WTC11 (cell line): Measurements from ENCODE around the gene AVEN. TPM values are rescaled to one million over a fixed set of nuclear protein-coding genes. Genes with fewer than 3 reads are reported as not detected.
A peak's percentile ranks its signal among the peaks of the same experiment; 100 is the strongest.

Source experiments
- ATAC-seq: fragments of 200-7000 bp; cut with Tn5 transposase; 2 replicates; pipeline ENCODE4 v1.10.0; 2021; ENCODE audit warnings: mild to moderate bottlenecking, moderate library complexity
- CTCF ChIA-PET: fragments of 300-600 bp; sonication (Branson Sonifier 250); formaldehyde crosslinking; loops from one replicate; lab custom pipeline; 2021; ENCODE audit warnings: antibody characterized with exemption; lab: Charles Lee
- POLR2A ChIA-PET: fragments of 350-600 bp; sonication (Branson Sonifier 250); formaldehyde crosslinking; loops from one replicate; lab custom pipeline; 2021; ENCODE audit warnings: antibody characterized with exemption; lab: Charles Lee
- DNase-seq: peaks from one replicate; pipeline ENCODE4 v3.0.0; 2021; ENCODE audit warnings: low spot score
- H3K27ac Mint-ChIP-seq: 2 replicates; pipeline ENCODE4 v1.8.0; 2021; ENCODE audit warnings: mixed read lengths
- H3K27me3 Mint-ChIP-seq: 2 replicates; pipeline ENCODE4 v1.8.0; 2021; ENCODE audit warnings: low read depth, mild to moderate bottlenecking, moderate library complexity, mixed read lengths
- H3K36me3 Mint-ChIP-seq: 2 replicates; pipeline ENCODE4 v1.8.0; 2021; ENCODE audit warnings: mixed read lengths
- H3K4me1 Mint-ChIP-seq: 2 replicates; pipeline ENCODE4 v1.8.0; 2022; ENCODE audit warnings: mixed read lengths
- H3K4me3 Mint-ChIP-seq: 2 replicates; pipeline ENCODE4 v1.8.0; 2021; ENCODE audit warnings: mild to moderate bottlenecking, moderate library complexity, mixed read lengths
- H3K9me3 Mint-ChIP-seq: 2 replicates; pipeline ENCODE4 v1.8.0; 2021; ENCODE audit warnings: mixed read lengths
- ELF4 ChIP-seq: sonication (generic); formaldehyde crosslinking; IDR thresholded peaks from 2 replicates; pipeline ENCODE4 v1.8.1; 2022; ENCODE audit warnings: low read depth, mild to moderate bottlenecking, moderate library complexity, missing genetic modification reagents
- ESRRA ChIP-seq: sonication (generic); formaldehyde crosslinking; IDR thresholded peaks from 2 replicates; pipeline ENCODE4 v1.8.1; 2022; ENCODE audit warnings: mild to moderate bottlenecking, missing genetic modification reagents, borderline replicate concordance
- FOXK1 ChIP-seq: sonication (generic); formaldehyde crosslinking; IDR thresholded peaks from 2 replicates; pipeline ENCODE4 v1.8.0; 2022; ENCODE audit warnings: mild to moderate bottlenecking, moderate library complexity, missing genetic modification reagents
- GRHL2 ChIP-seq: fragments of 250-450 bp; sonication (Bioruptor Pico); IDR thresholded peaks from 2 replicates; pipeline ENCODE4 v1.8.0; 2022; ENCODE audit warnings: mild to moderate bottlenecking, moderate library complexity; ENCODE audit not compliant: insufficient replicate concordance, severe bottlenecking
- GTF2I ChIP-seq: fragments of 250-450 bp; sonication (Bioruptor Pico); conservative IDR thresholded peaks from 2 replicates; pipeline ENCODE4 v1.4.0; 2021; ENCODE audit warnings: mild to moderate bottlenecking
- MYBL2 ChIP-seq: sonication (generic); formaldehyde crosslinking; IDR thresholded peaks from 2 replicates; pipeline ENCODE4 v1.8.1; 2023; ENCODE audit warnings: mild to moderate bottlenecking, moderate library complexity, missing genetic modification reagents
- NFE2L1 ChIP-seq: sonication (generic); formaldehyde crosslinking; IDR thresholded peaks from 2 replicates; pipeline ENCODE4 v1.8.1; 2023; ENCODE audit warnings: missing genetic modification reagents
- NR2C2 ChIP-seq: sonication (generic); formaldehyde crosslinking; IDR thresholded peaks from 2 replicates; pipeline ENCODE4 v1.8.0; 2022; ENCODE audit warnings: mild to moderate bottlenecking, missing genetic modification reagents
- NR3C1 ChIP-seq: sonication (generic); formaldehyde crosslinking; conservative IDR thresholded peaks from 2 replicates; pipeline ENCODE4 v1.8.1; 2023; ENCODE audit warnings: low read depth, mild to moderate bottlenecking, missing genetic modification reagents
- OVOL2 ChIP-seq: fragments of 250-450 bp; sonication (Bioruptor Pico); IDR thresholded peaks from 2 replicates; pipeline ENCODE4 v1.9.0; 2021; ENCODE audit warnings: mild to moderate bottlenecking, borderline replicate concordance
- TEAD1 ChIP-seq: sonication (generic); formaldehyde crosslinking; IDR thresholded peaks from 2 replicates; pipeline ENCODE4 v1.8.0; 2022; ENCODE audit warnings: mild to moderate bottlenecking, missing genetic modification reagents
- ZBTB21 ChIP-seq: sonication (generic); formaldehyde crosslinking; IDR thresholded peaks from 2 replicates; pipeline ENCODE4 v1.8.1; 2023; ENCODE audit warnings: mild to moderate bottlenecking, missing genetic modification reagents, borderline replicate concordance
- ZNF219 ChIP-seq: sonication (generic); formaldehyde crosslinking; IDR thresholded peaks from 2 replicates; pipeline ENCODE4 v1.8.0; 2023; ENCODE audit warnings: missing genetic modification reagents, mild to moderate bottlenecking, borderline replicate concordance
- ZNF263 ChIP-seq: sonication (generic); formaldehyde crosslinking; IDR thresholded peaks from 2 replicates; pipeline ENCODE4 v1.8.1; 2022; ENCODE audit warnings: low read depth, mild to moderate bottlenecking, moderate library complexity, missing genetic modification reagents
- ZNF416 ChIP-seq: fragments of 250-450 bp; sonication (Bioruptor Pico); IDR thresholded peaks from 2 replicates; pipeline ENCODE4 v1.9.0; 2021; ENCODE audit warnings: mild to moderate bottlenecking, inconsistent platforms
- total RNA-seq: library from RNA; stranded (reverse); gene quantifications from 3 replicates; pipeline ENCODE4 v1.2.3, GENCODE V29; 2021
- TF ChIP-seq, protein P1 (sequence below): fragments of 250-450 bp; sonication (Bioruptor Pico); IDR thresholded peaks from 2 replicates; pipeline ENCODE4 v1.9.0; 2021; ENCODE audit warnings: mild to moderate bottlenecking
- TF ChIP-seq, protein P2 (sequence below): sonication (generic); formaldehyde crosslinking; conservative IDR thresholded peaks from 2 replicates; pipeline ENCODE4 v1.8.1; 2022; ENCODE audit warnings: mild to moderate bottlenecking, missing genetic modification reagents
- TF ChIP-seq, protein P3 (sequence below): sonication (generic); formaldehyde crosslinking; IDR thresholded peaks from 2 replicates; pipeline ENCODE4 v1.8.1; 2023; ENCODE audit warnings: mild to moderate bottlenecking, missing genetic modification reagents
- TF ChIP-seq, protein P4 (sequence below): sonication (generic); formaldehyde crosslinking; IDR thresholded peaks from 2 replicates; pipeline ENCODE4 v1.8.1; 2023; ENCODE audit warnings: mild to moderate bottlenecking, missing genetic modification reagents, borderline replicate concordance
- TF ChIP-seq, protein P5 (sequence below): sonication (generic); formaldehyde crosslinking; IDR thresholded peaks from 2 replicates; pipeline ENCODE4 v1.8.0; 2022; ENCODE audit warnings: mild to moderate bottlenecking, missing genetic modification reagents

The AVEN gene
- total RNA-seq, 1 experiment from 2014 or later, result 12.4 TPM

DNA sequence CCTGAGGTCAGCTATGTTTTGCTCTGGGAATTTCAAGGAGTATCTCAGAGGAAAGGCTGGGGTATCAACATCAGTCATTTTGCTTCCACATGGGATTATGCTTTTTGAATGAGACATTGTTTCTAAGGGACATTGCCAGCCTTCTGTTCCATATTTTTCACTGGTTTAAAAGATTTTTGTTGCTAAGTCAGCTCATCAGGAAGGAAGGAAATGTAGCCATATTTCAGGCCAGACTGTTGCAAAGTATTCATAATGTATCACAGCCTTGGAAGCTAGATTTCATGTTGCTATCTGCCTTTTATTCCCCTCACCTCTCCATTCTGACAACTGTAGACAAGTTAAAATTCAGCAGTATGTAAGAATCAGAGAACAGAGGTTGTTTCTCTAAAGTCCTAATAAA, 131.7 kb downstream of the AVEN start:
- TF ChIP-seq TEAD1 (CRISPR knock-in tag) (no peak), GRHL2 (CRISPR knock-in tag) (no peak), MYBL2 (CRISPR knock-in tag) (no peak), ELF4 (no peak), ZNF263 (CRISPR knock-in tag) (no peak), NR2C2 (CRISPR knock-in tag) (no peak), NFE2L1 (CRISPR knock-in tag) (no peak), ZBTB21 (CRISPR knock-in tag) (no peak), FOXK1 (CRISPR knock-in tag) (no peak), ZNF416 (CRISPR knock-in tag) (no peak)
- TF ChIP-seq, protein P1, sequence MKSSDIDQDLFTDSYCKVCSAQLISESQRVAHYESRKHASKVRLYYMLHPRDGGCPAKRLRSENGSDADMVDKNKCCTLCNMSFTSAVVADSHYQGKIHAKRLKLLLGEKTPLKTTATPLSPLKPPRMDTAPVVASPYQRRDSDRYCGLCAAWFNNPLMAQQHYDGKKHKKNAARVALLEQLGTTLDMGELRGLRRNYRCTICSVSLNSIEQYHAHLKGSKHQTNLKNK, result no peak
- TF ChIP-seq, protein P2, sequence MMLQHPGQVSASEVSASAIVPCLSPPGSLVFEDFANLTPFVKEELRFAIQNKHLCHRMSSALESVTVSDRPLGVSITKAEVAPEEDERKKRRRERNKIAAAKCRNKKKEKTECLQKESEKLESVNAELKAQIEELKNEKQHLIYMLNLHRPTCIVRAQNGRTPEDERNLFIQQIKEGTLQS (CRISPR knock-in tag), result no peak
- TF ChIP-seq, protein P3, sequence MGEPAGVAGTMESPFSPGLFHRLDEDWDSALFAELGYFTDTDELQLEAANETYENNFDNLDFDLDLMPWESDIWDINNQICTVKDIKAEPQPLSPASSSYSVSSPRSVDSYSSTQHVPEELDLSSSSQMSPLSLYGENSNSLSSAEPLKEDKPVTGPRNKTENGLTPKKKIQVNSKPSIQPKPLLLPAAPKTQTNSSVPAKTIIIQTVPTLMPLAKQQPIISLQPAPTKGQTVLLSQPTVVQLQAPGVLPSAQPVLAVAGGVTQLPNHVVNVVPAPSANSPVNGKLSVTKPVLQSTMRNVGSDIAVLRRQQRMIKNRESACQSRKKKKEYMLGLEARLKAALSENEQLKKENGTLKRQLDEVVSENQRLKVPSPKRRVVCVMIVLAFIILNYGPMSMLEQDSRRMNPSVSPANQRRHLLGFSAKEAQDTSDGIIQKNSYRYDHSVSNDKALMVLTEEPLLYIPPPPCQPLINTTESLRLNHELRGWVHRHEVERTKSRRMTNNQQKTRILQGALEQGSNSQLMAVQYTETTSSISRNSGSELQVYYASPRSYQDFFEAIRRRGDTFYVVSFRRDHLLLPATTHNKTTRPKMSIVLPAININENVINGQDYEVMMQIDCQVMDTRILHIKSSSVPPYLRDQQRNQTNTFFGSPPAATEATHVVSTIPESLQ (CRISPR knock-in tag), result no peak
- TF ChIP-seq, protein P4, sequence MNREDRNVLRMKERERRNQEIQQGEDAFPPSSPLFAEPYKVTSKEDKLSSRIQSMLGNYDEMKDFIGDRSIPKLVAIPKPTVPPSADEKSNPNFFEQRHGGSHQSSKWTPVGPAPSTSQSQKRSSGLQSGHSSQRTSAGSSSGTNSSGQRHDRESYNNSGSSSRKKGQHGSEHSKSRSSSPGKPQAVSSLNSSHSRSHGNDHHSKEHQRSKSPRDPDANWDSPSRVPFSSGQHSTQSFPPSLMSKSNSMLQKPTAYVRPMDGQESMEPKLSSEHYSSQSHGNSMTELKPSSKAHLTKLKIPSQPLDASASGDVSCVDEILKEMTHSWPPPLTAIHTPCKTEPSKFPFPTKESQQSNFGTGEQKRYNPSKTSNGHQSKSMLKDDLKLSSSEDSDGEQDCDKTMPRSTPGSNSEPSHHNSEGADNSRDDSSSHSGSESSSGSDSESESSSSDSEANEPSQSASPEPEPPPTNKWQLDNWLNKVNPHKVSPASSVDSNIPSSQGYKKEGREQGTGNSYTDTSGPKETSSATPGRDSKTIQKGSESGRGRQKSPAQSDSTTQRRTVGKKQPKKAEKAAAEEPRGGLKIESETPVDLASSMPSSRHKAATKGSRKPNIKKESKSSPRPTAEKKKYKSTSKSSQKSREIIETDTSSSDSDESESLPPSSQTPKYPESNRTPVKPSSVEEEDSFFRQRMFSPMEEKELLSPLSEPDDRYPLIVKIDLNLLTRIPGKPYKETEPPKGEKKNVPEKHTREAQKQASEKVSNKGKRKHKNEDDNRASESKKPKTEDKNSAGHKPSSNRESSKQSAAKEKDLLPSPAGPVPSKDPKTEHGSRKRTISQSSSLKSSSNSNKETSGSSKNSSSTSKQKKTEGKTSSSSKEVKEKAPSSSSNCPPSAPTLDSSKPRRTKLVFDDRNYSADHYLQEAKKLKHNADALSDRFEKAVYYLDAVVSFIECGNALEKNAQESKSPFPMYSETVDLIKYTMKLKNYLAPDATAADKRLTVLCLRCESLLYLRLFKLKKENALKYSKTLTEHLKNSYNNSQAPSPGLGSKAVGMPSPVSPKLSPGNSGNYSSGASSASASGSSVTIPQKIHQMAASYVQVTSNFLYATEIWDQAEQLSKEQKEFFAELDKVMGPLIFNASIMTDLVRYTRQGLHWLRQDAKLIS (CRISPR knock-in tag), result no peak
- TF ChIP-seq, protein P5, sequence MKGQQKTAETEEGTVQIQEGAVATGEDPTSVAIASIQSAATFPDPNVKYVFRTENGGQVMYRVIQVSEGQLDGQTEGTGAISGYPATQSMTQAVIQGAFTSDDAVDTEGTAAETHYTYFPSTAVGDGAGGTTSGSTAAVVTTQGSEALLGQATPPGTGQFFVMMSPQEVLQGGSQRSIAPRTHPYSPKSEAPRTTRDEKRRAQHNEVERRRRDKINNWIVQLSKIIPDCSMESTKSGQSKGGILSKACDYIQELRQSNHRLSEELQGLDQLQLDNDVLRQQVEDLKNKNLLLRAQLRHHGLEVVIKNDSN (CRISPR knock-in tag), result no peak
- DNase-seq (no peak), ATAC-seq (no peak)
- POLR2A ChIA-PET, result no interaction called here
- no peaks in the 10 kb centered on the region for H3K27me3 Mint-ChIP-seq
- no peak overlapping the region for H3K4me3 Mint-ChIP-seq
- CTCF ChIA-PET, result no interaction called here
- peaks cover 39% of the 10 kb centered on the region for H3K4me1 Mint-ChIP-seq
- no peaks in the 10 kb centered on the region for H3K9me3 Mint-ChIP-seq
- H3K36me3 Mint-ChIP-seq, result no peaks in the 10 kb centered on the region
- H3K27ac Mint-ChIP-seq, result peak overlapping the region; percentile 7; the same call in 1 of the 2 replicates

DNA sequence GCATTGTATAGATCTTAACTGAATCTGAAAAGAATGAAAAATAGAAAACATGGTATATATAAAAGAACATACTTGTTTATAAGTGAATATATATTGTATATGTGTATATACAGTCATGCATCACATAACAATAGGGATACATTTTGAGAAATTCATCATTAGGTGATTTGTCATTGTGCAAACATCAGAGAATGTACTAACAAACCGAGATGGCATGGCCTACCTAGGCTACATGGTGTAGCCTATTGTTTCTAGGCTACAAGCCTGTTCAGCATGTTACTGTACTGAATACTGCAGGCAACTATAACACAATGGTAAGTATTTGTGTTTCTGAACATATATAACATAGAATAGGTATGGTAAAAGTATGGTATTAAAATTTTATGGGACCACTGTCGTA, 135.3 kb downstream of the AVEN start:
- H3K4me3 Mint-ChIP-seq, result no peak overlapping the region

More for the DNA sequence above, 135.3 kb downstream of the AVEN start:
- ATAC-seq (no peak), DNase-seq (no peak)
- Mint-ChIP-seq H3K4me1 (peaks cover 24% of the 10 kb centered on the region), H3K9me3 (peaks cover 5% of the 10 kb centered on the region), H3K36me3 (no peaks in the 10 kb centered on the region), H3K27ac (no peak overlapping the region), H3K27me3 (no peaks in the 10 kb centered on the region)
- ChIA-PET CTCF (no interaction called here), POLR2A (no interaction called here)
- TF ChIP-seq ZNF219 (CRISPR knock-in tag) (no peak), ESRRA (no peak), GTF2I (CRISPR knock-in tag) (no peak), MYBL2 (CRISPR knock-in tag) (no peak), NR3C1 (CRISPR knock-in tag) (no peak), OVOL2 (no peak)
